Loucy (cell line): ENCODE measurements around the gene NDUFV1.

ENCODE experiments used
- H2AFZ ChIP-seq: fragments of 200-600 bp; sonication (generic); 2 replicates; pipeline ENCODE4 v1.6.0; 2016; ENCODE audit warnings: antibody characterized with exemption, mild to moderate bottlenecking, low read length, moderate library complexity
- H3F3A ChIP-seq: fragments of 200-600 bp; 2 replicates; pipeline ENCODE4 v1.6.0; 2016; ENCODE audit warnings: antibody characterized with exemption, low read depth, mild to moderate bottlenecking
- H3K27me3 ChIP-seq: fragments of 200-600 bp; sonication (generic); 2 replicates; pipeline ENCODE4 v1.6.1; 2014; ENCODE audit warnings: low read length, mild to moderate bottlenecking; ENCODE audit not compliant: insufficient read depth, poor library complexity, severe bottlenecking
- H3K36me3 ChIP-seq: fragments of 200-600 bp; sonication (generic); 2 replicates; pipeline ENCODE4 v1.6.1; 2016; ENCODE audit warnings: low read length; ENCODE audit not compliant: insufficient read depth
- H3K4me1 ChIP-seq: fragments of 200-600 bp; sonication (generic); 2 replicates; pipeline ENCODE4 v1.5.1; 2014; ENCODE audit warnings: low read length, mild to moderate bottlenecking; ENCODE audit not compliant: insufficient read depth, poor library complexity, severe bottlenecking
- H3K4me2 ChIP-seq: fragments of 200-600 bp; sonication (generic); 2 replicates; pipeline ENCODE4 v1.6.0; 2014; ENCODE audit warnings: antibody characterized with exemption, low read length, low read depth, mild to moderate bottlenecking; ENCODE audit not compliant: poor library complexity, severe bottlenecking
- H3K4me3 ChIP-seq: fragments of 200-600 bp; sonication (generic); 2 replicates; pipeline ENCODE4 v1.5.1; 2014; ENCODE audit warnings: low read length, mild to moderate bottlenecking, mixed read lengths; ENCODE audit not compliant: poor library complexity, severe bottlenecking
- H3K79me2 ChIP-seq: fragments of 200-600 bp; sonication (generic); 2 replicates; pipeline ENCODE4 v1.6.1; 2014; ENCODE audit warnings: low read length; ENCODE audit not compliant: insufficient read depth
- H3K9ac ChIP-seq: fragments of 200-600 bp; sonication (generic); 2 replicates; pipeline ENCODE4 v1.6.0; 2014; ENCODE audit warnings: mild to moderate bottlenecking, low read depth, low read length, moderate library complexity; ENCODE audit not compliant: poor library complexity, severe bottlenecking
- H3K9me2 ChIP-seq: fragments of 200-600 bp; sonication (generic); replicated peaks from 2 replicates; pipeline ENCODE4 v1.6.1; 2016; ENCODE audit warnings: low read depth, low read length, mixed read lengths
- H3K9me3 ChIP-seq: fragments of 200-600 bp; sonication (generic); 2 replicates; pipeline ENCODE4 v1.6.1; 2014; ENCODE audit warnings: mild to moderate bottlenecking, antibody characterized with exemption, low read length, low read depth; ENCODE audit not compliant: insufficient read depth
- H4K20me1 ChIP-seq: fragments of 200-600 bp; sonication (generic); 2 replicates; pipeline ENCODE4 v1.6.0; 2014; ENCODE audit warnings: antibody characterized with exemption, low read length, mild to moderate bottlenecking; ENCODE audit not compliant: insufficient read depth, poor library complexity, severe bottlenecking
- EZH2phosphoT487 ChIP-seq: fragments of 200-600 bp; IDR thresholded peaks from 2 replicates; pipeline ENCODE4 v1.6.1; 2018; ENCODE audit warnings: antibody characterized with exemption, mild to moderate bottlenecking, moderate library complexity, borderline replicate concordance
- TF ChIP-seq, protein P1 (sequence below): fragments of 200-600 bp; sonication (generic); conservative IDR thresholded peaks from 2 replicates; pipeline ENCODE4 v1.5.1; 2014; ENCODE audit warnings: mild to moderate bottlenecking, antibody characterized with exemption, low read length

Gene NDUFV1

DNA sequence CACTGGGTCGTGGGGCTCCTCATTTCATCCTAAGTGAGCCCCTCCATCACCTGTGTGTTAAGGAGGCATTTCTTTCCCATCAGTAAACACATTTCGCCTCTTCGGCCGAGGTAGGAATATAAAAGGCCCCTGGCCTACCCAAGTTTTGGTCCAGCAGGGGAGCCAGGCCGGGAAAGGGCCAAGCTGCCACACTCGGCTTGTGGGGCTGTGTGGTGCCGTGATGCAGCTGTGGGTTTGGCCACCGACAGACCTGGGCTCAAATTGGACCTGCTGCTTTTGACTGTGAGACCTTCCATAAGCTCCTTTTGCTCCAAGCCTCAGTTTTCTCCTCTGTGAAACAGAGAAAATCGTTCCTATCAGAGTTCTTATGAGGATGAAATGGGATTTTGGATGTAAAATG lies 771 bp downstream of the NDUFV1 start:
- H3K9me3 ChIP-seq = peaks cover 3% of the 10 kb centered on the region; the same call in 1 of the 2 replicates
- H3K4me3 ChIP-seq = peak overlapping the region; percentile 95
- H3K4me1 ChIP-seq = peaks cover 46% of the 10 kb centered on the region
- TF ChIP-seq EZH2phosphoT487 = no peak
- TF ChIP-seq, protein P1, sequence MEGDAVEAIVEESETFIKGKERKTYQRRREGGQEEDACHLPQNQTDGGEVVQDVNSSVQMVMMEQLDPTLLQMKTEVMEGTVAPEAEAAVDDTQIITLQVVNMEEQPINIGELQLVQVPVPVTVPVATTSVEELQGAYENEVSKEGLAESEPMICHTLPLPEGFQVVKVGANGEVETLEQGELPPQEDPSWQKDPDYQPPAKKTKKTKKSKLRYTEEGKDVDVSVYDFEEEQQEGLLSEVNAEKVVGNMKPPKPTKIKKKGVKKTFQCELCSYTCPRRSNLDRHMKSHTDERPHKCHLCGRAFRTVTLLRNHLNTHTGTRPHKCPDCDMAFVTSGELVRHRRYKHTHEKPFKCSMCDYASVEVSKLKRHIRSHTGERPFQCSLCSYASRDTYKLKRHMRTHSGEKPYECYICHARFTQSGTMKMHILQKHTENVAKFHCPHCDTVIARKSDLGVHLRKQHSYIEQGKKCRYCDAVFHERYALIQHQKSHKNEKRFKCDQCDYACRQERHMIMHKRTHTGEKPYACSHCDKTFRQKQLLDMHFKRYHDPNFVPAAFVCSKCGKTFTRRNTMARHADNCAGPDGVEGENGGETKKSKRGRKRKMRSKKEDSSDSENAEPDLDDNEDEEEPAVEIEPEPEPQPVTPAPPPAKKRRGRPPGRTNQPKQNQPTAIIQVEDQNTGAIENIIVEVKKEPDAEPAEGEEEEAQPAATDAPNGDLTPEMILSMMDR = no peak
- peaks cover 7% of the 10 kb centered on the region; the same call in 1 of the 2 replicates for H3K36me3 ChIP-seq
- no peaks in the 10 kb centered on the region for H3K27me3 ChIP-seq
- peaks cover 28% of the 10 kb centered on the region for H3K79me2 ChIP-seq
- no peaks in the 10 kb centered on the region for H3K9me2 ChIP-seq
- H4K20me1 ChIP-seq = no peaks in the 10 kb centered on the region
- H3F3A ChIP-seq = no peaks in the 10 kb centered on the region
- H2AFZ ChIP-seq = no peak overlapping the region
- peak overlapping the region; percentile 86 for H3K9ac ChIP-seq
- peak overlapping the region; percentile 87 for H3K4me2 ChIP-seq

DNA sequence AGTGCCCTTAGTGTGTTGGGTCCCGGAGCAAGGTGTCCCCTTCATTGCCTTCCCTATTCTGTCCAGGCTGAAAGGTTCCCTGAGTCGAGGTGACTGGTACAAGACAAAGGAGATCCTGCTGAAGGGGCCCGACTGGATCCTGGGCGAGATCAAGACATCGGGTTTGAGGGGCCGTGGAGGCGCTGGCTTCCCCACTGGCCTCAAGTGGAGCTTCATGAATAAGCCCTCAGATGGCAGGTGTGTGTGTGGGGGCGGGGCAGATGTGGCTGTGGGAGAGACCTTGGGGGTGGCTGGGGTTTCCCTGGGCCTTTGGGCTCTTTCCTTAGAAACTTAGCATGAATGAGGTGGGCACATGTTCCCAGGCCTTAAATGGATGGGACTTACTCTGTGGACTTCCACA lies 1.8 kb downstream of the NDUFV1 start:
- peaks cover 28% of the 10 kb centered on the region for H3K79me2 ChIP-seq
- H3K4me2 ChIP-seq = peak overlapping the region; percentile 87
- H3K4me1 ChIP-seq = peaks cover 38% of the 10 kb centered on the region
- H3K9me3 ChIP-seq = no peaks in the 10 kb centered on the region
- H3K9me2 ChIP-seq = no peaks in the 10 kb centered on the region
- peaks cover 7% of the 10 kb centered on the region; the same call in 1 of the 2 replicates for H3K36me3 ChIP-seq
- H4K20me1 ChIP-seq = no peaks in the 10 kb centered on the region
- no peak overlapping the region for H2AFZ ChIP-seq
- H3F3A ChIP-seq = no peaks in the 10 kb centered on the region
- no peaks in the 10 kb centered on the region for H3K27me3 ChIP-seq
- H3K9ac ChIP-seq = no peak overlapping the region
- TF ChIP-seq EZH2phosphoT487 = no peak
- TF ChIP-seq, protein P1 = no peak
- H3K4me3 ChIP-seq = peak overlapping the region; percentile 95

DNA sequence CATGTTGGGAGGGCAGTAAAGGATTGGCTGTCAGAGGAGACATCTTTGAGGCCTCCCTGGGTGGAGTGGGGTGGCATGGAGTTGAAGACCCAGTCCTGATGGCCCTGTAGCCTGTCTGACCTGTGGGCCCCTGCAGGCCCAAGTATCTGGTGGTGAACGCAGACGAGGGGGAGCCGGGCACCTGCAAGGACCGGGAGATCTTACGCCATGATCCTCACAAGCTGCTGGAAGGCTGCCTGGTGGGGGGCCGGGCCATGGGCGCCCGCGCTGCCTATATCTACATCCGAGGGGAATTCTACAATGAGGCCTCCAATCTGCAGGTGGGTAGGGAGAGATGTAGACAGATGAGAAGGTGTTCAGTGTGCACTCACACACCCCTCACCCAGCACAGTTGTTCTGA lies 2.6 kb downstream of the NDUFV1 start:
- Histone ChIP-seq H3K9me2 (no peaks in the 10 kb centered on the region), H3K9ac (no peak overlapping the region), H3F3A (no peaks in the 10 kb centered on the region), H3K4me1 (peaks cover 42% of the 10 kb centered on the region), H3K27me3 (no peaks in the 10 kb centered on the region), H4K20me1 (no peaks in the 10 kb centered on the region), H3K79me2 (peaks cover 28% of the 10 kb centered on the region), H3K4me3 (no peak overlapping the region), H2AFZ (no peak overlapping the region), H3K9me3 (no peaks in the 10 kb centered on the region), H3K36me3 (peaks cover 7% of the 10 kb centered on the region; the same call in 1 of the 2 replicates), H3K4me2 (no peak overlapping the region)
- TF ChIP-seq EZH2phosphoT487 = no peak
- TF ChIP-seq, protein P1 = no peak
